H1 (cell line): ENCODE measurements around the gene ABHD14A. TPM values are rescaled to one million over a fixed set of nuclear protein-coding genes. Genes with fewer than 3 reads are reported as not detected.

ENCODE experiments used
- JUN ChIP-seq: IDR thresholded peaks from 2 replicates; pipeline ENCODE4 v1.6.1; 2011; ENCODE audit warnings: low read depth, mild to moderate bottlenecking, improper control_type of control experiment, low read length
- JUND ChIP-seq: IDR thresholded peaks from 2 replicates; pipeline ENCODE4 v1.6.1; 2011; ENCODE audit warnings: mild to moderate bottlenecking, improper control_type of control experiment, low read length
- KDM5A ChIP-seq: fragments of 200-600 bp; IDR thresholded peaks from 2 replicates; pipeline ENCODE4 v1.7.1; 2012; ENCODE audit warnings: mild to moderate bottlenecking, low read length, inconsistent platforms, mixed read lengths
- PHF8 ChIP-seq: fragments of 200-600 bp; sonication (generic); conservative IDR thresholded peaks from 2 replicates; pipeline ENCODE4 v1.7.1; 2012; ENCODE audit warnings: low read depth, mild to moderate bottlenecking, inconsistent platforms, low read length, moderate library complexity
- TAF7 ChIP-seq: optimal IDR thresholded peaks from 2 replicates; pipeline ENCODE3; 2011; ENCODE audit warnings: low read depth, mild to moderate bottlenecking, inconsistent platforms, low read length, moderate library complexity, borderline replicate concordance
- polyA plus RNA-seq, 7 experiments: library from polyadenylated mRNA; depleted of rRNA in 3 of 7; stranded (reverse) in 5 of 7; unstranded in 2 of 7; fragments of >200 nt in 5 of 7; fragments of 200-250 nt in 2 of 7; gene quantifications; 1 replicate in 5 of 7; 2 replicates in 1 of 7; 4 replicates in 1 of 7; pipeline versions ENCODE4 v1.2.1 to v1.2.3, GENCODE V29; 2011 to 2013; ENCODE audit warnings: missing spikeins in 2 of 7, mixed read lengths in 2 of 7
- total RNA-seq: library from RNA; stranded (reverse); fragmentation: NEBNext Ultra II Directional; extraction: Animal tissue kit (Norgen Biotek cat#: 25700); gene quantifications from 2 replicates; pipeline ENCODE4 v1.2.1, GENCODE V29; 2021
- TF ChIP-seq, protein P1 (sequence below): IDR thresholded peaks from 2 replicates; pipeline ENCODE4 v1.6.1; 2012; ENCODE audit warnings: inconsistent platforms

The ABHD14A gene
- total and polyA plus RNA-seq, 2 of the 8 experiments (the other 6 are each of a cell fraction or from before 2014, with no cell fraction given): 4.6 to 9.8 TPM

DNA sequence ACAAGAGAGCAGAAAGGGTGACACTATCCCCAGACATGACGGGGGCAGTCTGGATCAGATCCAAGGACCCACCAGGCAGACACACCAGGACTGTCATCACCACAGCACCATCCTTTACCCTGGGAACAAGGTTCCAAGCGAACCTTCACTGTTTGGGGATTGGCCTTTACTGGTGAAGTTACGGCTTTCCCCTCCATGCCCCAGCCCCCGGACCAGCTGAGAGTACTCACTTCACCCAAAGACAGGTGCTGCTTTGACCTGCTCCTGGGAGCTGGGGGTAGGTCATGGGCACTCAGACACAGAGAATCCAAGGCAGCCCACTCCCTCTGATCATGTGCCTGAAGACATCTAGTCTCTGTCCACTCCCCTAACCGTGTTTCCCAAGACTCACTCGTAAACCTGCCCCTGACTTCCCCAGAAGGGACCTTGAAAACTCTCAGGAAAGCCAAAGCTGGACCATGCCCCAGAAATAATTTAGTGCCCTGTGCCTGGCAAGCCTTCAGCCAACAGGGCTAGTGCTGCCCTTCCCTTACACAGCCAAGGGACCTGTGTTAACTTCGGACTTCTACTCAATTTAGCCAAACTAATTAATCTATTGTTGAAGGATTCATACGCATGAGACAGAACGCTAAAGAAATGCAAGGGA, 36.0 kb upstream of the ABHD14A start (continued):
- TF ChIP-seq JUND: no peak
- TF ChIP-seq JUN: no peak
- no peak for TF ChIP-seq KDM5A
- no peak for TF ChIP-seq TAF7
- no peak for TF ChIP-seq PHF8
- TF ChIP-seq, protein P1, sequence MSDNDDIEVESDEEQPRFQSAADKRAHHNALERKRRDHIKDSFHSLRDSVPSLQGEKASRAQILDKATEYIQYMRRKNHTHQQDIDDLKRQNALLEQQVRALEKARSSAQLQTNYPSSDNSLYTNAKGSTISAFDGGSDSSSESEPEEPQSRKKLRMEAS: no peak
- TF ChIP-seq, all 59 proteins: peak for 0
